HG03432 (cell line): ENCODE data around the gene SGF29.
"Not testable (repeated sequence)": the region's sequence is repeated elsewhere in the genome, so short reads cannot be mapped to it uniquely, and the experiment has no call there.

Experiments
- ATAC-seq: cut with Tn5 transposase; IDR thresholded peaks from one replicate; pipeline ENCODE4 v1.9.1; 2021; ENCODE audit warnings: mild to moderate bottlenecking, moderate library complexity; ENCODE audit not compliant: unreplicated experiment

The SGF29 gene

GRCh38 chr16:28609631-28610594, 56.2 kb downstream of the SGF29 start, which contains the start of gene SULT1A1:
TSS of gene SULT1A1 (minus strand) at chr16:28610044. CDS start at chr16:28608855, 1,189 bp downstream.
- no peak for ATAC-seq

- no peak for ATAC-seq
Measured at GRCh38 chr16:28610595-28611191, 57.0 kb downstream of the SGF29 start.

GRCh38 chr16:28612359-28613280, 58.9 kb downstream of the SGF29 start:
- not testable (repeated sequence) for ATAC-seq

- not testable (repeated sequence) for ATAC-seq
Measured at GRCh38 chr16:28613912-28614311, 60.2 kb downstream of the SGF29 start.

- ATAC-seq, result not testable (repeated sequence)
Measured at GRCh38 chr16:28614561-28614960, 60.8 kb downstream of the SGF29 start.

- not testable (repeated sequence) for ATAC-seq
Measured at GRCh38 chr16:28615486-28616223, 61.9 kb downstream of the SGF29 start.

- ATAC-seq, result not testable (repeated sequence)
Measured at GRCh38 chr16:28616224-28616577, 62.5 kb downstream of the SGF29 start.

GRCh38 chr16:28616636-28617035, 62.9 kb downstream of the SGF29 start:
- no peak for ATAC-seq

GRCh38 chr16:28617874-28618273, 64.2 kb downstream of the SGF29 start:
- ATAC-seq, result no peak

GRCh38 chr16:28620316-28620715, 66.6 kb downstream of the SGF29 start:
- not testable (repeated sequence) for ATAC-seq

- no peak for ATAC-seq
Measured at GRCh38 chr16:28621481-28622155, 67.9 kb downstream of the SGF29 start.

- not testable (repeated sequence) for ATAC-seq
Measured at GRCh38 chr16:28622532-28623171, 68.9 kb downstream of the SGF29 start.

- no peak for ATAC-seq
Measured at GRCh38 chr16:28623172-28623711, 69.5 kb downstream of the SGF29 start.

GRCh38 chr16:28630905-28631304, 77.2 kb downstream of the SGF29 start:
- ATAC-seq, result not testable (repeated sequence)

- not testable (repeated sequence) for ATAC-seq
Measured at GRCh38 chr16:28636093-28636823, 82.5 kb downstream of the SGF29 start.

- not testable (repeated sequence) for ATAC-seq
Measured at GRCh38 chr16:28637765-28638164, 84.0 kb downstream of the SGF29 start, which contains the start of gene NPIPB8. TSS of gene NPIPB8 (plus strand) at chr16:28638065. CDS start at chr16:28638361, 296 bp downstream.

- ATAC-seq, result not testable (repeated sequence)
Measured at GRCh38 chr16:28638359-28638758, 84.6 kb downstream of the SGF29 start.

- not testable (repeated sequence) for ATAC-seq
Measured at GRCh38 chr16:28639959-28640358, 86.2 kb downstream of the SGF29 start.
